Activated CD8-positive, alpha-beta memory T cell treated with anti-CD3 and anti-CD28 coated beads, Interleukin-2, amount 10 ng/mL, durations not matched to agents 7 days and 5 days (primary cell): ENCODE measurements around the gene IL22RA1. TPM values are rescaled to one million over a fixed set of nuclear protein-coding genes. Genes with fewer than 3 reads are reported as not detected.

Experiments used
- ATAC-seq: fragments of 150-1000 bp; cut with Tn5 transposase; one replicate; pipeline ENCODE4 v1.10.0; 2021; ENCODE audit warnings: moderate library complexity
- CTCF ChIA-PET: fragments of 350-600 bp; sonication (Branson Sonifier 250); formaldehyde crosslinking; loops from one replicate; lab custom pipeline; 2021; ENCODE audit warnings: antibody characterized with exemption; lab: Charles Lee
- DNase-seq: peaks from one replicate; pipeline ENCODE4 v3.0.0-alpha.2; 2020
- H3K27ac Mint-ChIP-seq: one replicate; pipeline ENCODE4 v1.8.0; 2021; ENCODE audit warnings: mild to moderate bottlenecking, mixed read lengths
- H3K27me3 Mint-ChIP-seq: one replicate; pipeline ENCODE4 v1.8.0; 2021; ENCODE audit warnings: mixed read lengths
- H3K36me3 Mint-ChIP-seq: one replicate; pipeline ENCODE4 v1.8.0; 2021; ENCODE audit warnings: mild to moderate bottlenecking, mixed read lengths
- H3K4me1 Mint-ChIP-seq: one replicate; pipeline ENCODE4 v1.8.0; 2021; ENCODE audit warnings: mixed read lengths
- H3K4me3 Mint-ChIP-seq: one replicate; pipeline ENCODE4 v1.8.0; 2021; ENCODE audit warnings: mild to moderate bottlenecking, moderate library complexity, mixed read lengths
- H3K9me3 Mint-ChIP-seq: one replicate; pipeline ENCODE4 v1.8.0; 2022; ENCODE audit warnings: low read depth, mixed read lengths
- total RNA-seq, 2 experiments: library from RNA; stranded (reverse); gene quantifications; one replicate each; pipeline ENCODE4 v1.2.3, GENCODE V29; 2021

Gene IL22RA1
- total RNA-seq, 2 experiments from 2014 or later = 0.15 TPM; not detected in 1

DNA sequence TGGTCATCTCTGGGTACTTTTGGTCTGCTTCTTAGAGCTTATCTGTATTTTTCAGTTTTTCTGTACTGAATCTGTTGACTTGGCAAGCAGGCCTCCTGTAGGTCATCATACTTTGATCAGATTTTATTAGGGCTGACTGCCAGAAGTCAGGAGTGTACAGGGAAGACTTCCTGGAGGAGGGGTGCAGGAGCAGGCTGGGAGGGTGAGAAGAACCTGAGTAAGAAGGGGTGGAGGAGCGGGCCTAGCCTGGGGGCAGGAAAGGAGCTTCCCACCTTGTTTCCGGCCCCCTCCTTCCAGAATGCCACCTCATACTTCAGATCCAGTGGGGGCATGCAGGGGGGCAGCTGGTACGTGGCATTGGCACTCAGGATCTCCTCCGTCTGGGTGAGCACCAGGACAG lies 18.3 kb upstream of the IL22RA1 start:
- peaks cover 10% of the 10 kb centered on the region for H3K36me3 Mint-ChIP-seq
- H3K27ac Mint-ChIP-seq = no peak overlapping the region
- CTCF ChIA-PET = interaction anchor here (1.1 to 1.8 kb wide), 2 partner anchors 11 to 39 kb away, joined by 5 to 7 read pairs; no protein-coding TSS in a partner anchor
- H3K27me3 Mint-ChIP-seq = no peaks in the 10 kb centered on the region
- DNase-seq (no peak), ATAC-seq (no peak)
- no peaks in the 10 kb centered on the region for H3K9me3 Mint-ChIP-seq
- no peaks in the 10 kb centered on the region for H3K4me1 Mint-ChIP-seq
- no peak overlapping the region for H3K4me3 Mint-ChIP-seq

DNA sequence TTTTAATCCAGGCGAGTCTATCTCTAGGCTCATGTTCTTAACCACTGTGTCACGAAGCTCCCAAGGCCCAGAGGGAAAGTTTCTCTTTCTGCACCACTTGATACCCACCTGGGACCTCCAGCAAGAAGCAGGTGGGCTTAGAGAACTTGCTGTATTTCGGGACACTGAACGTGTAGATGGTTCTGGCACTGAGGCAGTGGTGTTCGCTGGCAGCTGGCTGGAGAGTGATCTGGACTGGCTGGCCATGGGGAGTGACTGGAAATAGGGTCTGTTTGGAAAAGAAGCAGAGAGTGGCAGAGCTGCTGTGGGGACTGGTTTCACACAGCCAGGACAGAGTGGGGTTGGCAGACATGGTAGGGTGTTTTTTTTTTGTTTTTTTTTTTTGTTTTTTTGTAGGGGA lies 16.4 kb upstream of the IL22RA1 start:
- Mint-ChIP-seq H3K36me3 (no peaks in the 10 kb centered on the region), H3K4me1 (no peaks in the 10 kb centered on the region), H3K9me3 (no peaks in the 10 kb centered on the region), H3K27ac (no peak overlapping the region), H3K4me3 (no peak overlapping the region), H3K27me3 (no peaks in the 10 kb centered on the region)
- DNase-seq (no peak), ATAC-seq (no peak)
- CTCF ChIA-PET = interaction anchor here (0.7 to 1.7 kb wide), 2 partner anchors 9 to 232 kb away, joined by 4 to 9 read pairs; no protein-coding TSS in a partner anchor

DNA sequence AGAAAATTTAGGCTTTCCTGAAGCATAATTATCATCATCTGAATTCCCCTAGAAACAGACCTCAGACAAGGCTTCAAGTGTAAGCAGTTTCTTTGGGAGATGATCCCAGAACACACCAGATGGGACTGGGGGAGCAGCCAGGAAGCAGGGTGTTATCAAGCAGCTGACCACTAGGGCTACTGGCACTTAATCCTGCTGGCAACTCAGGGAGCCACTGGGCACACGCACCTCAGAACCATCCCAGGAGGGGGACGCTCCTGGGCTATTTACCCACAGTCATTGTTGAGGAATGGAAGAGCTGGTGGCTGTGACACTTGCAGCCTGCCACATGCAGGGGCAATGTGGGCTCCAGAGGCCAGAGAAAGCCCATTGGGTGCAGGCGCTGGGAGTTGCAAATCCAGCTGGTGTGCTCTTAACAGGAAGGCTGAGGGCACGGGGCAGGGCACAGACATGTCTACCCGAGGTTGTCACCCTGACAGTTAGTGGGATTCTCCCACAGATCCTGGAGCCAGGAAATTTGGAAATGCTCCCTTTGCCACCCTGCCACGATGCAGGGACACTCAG lies 15.1 kb upstream of the IL22RA1 start:
- no peak overlapping the region for H3K4me3 Mint-ChIP-seq
- H3K27ac Mint-ChIP-seq = no peak overlapping the region
- H3K27me3 Mint-ChIP-seq = no peaks in the 10 kb centered on the region
- CTCF ChIA-PET = interaction anchor here (0.6 to 0.9 kb wide), 2 partner anchors 26 to 44 kb away, joined by 3 to 4 read pairs; no protein-coding TSS in a partner anchor
- no peaks in the 10 kb centered on the region for H3K9me3 Mint-ChIP-seq
- no peak for ATAC-seq
- H3K36me3 Mint-ChIP-seq = no peaks in the 10 kb centered on the region
- DNase-seq = no peak
- no peaks in the 10 kb centered on the region for H3K4me1 Mint-ChIP-seq

DNA sequence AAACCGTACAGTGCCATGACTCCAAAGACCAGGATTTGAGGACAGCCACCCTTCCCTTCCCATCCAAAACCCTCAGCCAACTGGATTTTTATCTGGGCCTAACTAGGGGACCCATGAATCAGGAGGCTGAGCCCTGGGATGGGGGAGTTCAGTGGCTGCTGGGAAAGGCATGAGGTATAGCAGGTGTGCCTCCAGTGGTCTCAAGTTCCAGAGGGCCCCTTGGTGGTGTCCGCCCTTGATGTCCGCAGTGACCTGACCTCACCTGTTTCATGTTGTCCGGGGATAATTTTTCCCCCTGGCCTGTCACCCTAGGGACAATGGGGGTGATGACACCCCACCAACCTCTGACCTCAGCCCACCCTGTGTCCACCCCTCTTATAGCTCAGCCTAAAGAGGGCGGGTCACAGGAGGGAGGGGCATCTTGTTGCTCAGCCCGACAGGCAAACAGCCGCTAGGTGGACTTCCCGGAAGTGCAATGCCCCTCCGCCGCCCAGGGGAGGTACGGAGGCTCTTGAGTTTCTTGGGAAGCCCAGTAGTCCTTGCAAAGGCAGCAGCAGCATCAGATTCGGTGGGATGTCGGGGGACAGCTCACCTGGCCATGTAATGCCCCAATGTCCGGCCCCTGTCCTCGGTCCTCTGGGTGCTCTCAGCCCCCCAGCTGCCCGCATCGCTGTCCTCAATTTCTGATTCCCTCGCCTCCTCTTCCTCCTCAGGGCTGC lies 13.8 kb upstream of the IL22RA1 start:
- H3K4me3 Mint-ChIP-seq = no peak overlapping the region
- H3K4me1 Mint-ChIP-seq = peaks cover under 1% of the 10 kb centered on the region
- CTCF ChIA-PET = interaction anchor here (1.6 kb wide), 1 partner anchor 43 kb away, joined by 6 read pairs; no protein-coding TSS in a partner anchor
- ATAC-seq (no peak), DNase-seq (no peak)
- H3K9me3 Mint-ChIP-seq = no peaks in the 10 kb centered on the region
- H3K27ac Mint-ChIP-seq = no peak overlapping the region
- peaks cover 9% of the 10 kb centered on the region for H3K27me3 Mint-ChIP-seq
- H3K36me3 Mint-ChIP-seq = no peaks in the 10 kb centered on the region

DNA sequence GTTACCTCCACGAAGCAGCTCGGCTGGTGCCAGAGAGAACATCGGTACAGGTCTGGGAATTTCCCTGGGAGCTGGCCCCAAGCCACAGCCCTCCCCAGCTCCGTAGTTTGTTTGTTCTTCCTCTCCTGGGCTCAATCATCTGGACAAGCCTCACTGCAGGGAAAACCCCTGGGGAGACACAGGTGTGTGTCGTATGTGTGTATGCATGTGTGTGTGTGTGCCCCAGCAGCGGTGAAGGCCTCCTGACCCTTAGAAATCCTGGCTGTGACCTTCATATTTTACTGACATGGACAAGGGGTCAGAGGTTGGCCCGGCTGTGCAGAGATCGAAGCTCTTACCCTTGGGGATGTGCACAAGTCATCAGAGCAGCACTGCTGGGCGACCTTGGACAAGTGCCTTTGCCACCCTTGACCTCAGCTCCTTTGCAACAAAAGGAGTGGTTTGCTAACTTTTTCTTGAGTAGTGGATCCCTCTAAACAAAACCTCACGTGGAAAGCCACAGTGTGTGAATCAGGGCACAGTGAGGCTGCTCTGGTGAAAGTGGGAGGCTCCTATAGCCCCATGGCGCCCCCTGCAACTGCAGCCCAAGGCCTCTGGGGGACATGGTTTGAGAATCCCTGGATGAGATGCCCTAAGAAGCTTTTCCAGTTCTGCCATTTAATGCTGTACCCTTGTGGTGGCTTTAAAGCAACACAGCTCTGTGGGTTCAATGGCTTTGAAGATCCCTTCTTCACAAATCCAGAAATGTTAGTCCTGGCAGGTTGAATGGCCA lies 12.3 kb upstream of the IL22RA1 start:
- Mint-ChIP-seq H3K9me3 (no peaks in the 10 kb centered on the region), H3K27me3 (peaks cover 19% of the 10 kb centered on the region), H3K27ac (no peak overlapping the region), H3K4me1 (peaks cover 14% of the 10 kb centered on the region), H3K36me3 (no peaks in the 10 kb centered on the region), H3K4me3 (no peak overlapping the region)
- ATAC-seq = no peak
- no peak for DNase-seq
- CTCF ChIA-PET = interaction anchor here (1.0 to 9.0 kb wide), 9 partner anchors 10 to 432 kb away, joined by 3 to 130 read pairs (median 5); partner anchors contain the start of gene IFNLR1

DNA sequence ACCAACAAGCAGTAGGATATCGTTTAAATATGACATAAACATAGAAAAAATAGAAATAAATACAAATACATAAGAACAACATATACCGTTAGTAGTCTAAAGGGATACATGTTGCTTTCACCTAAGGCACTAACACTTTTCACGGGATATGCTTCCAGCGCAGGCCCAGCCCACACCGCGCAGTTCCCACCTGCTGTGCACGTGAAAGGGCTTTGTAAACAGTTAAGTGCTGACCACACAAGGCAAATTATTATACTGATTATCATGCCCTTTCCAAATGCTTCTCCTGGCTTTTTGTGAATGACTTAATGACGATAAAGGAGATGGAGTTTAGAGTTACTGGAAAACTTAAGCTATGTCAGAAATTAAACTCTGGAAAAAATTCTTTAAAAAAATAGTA lies 11.3 kb upstream of the IL22RA1 start:
- no peak for DNase-seq
- no peaks in the 10 kb centered on the region for H3K9me3 Mint-ChIP-seq
- H3K27ac Mint-ChIP-seq = no peak overlapping the region
- H3K4me3 Mint-ChIP-seq = no peak overlapping the region
- ATAC-seq = no peak
- peaks cover 21% of the 10 kb centered on the region for H3K27me3 Mint-ChIP-seq
- H3K36me3 Mint-ChIP-seq = no peaks in the 10 kb centered on the region
- peaks cover 20% of the 10 kb centered on the region for H3K4me1 Mint-ChIP-seq
- CTCF ChIA-PET = interaction anchor here (0.5 to 9.0 kb wide), 10 partner anchors 10 to 433 kb away, joined by 3 to 130 read pairs (median 5); partner anchors contain the start of gene IFNLR1

DNA sequence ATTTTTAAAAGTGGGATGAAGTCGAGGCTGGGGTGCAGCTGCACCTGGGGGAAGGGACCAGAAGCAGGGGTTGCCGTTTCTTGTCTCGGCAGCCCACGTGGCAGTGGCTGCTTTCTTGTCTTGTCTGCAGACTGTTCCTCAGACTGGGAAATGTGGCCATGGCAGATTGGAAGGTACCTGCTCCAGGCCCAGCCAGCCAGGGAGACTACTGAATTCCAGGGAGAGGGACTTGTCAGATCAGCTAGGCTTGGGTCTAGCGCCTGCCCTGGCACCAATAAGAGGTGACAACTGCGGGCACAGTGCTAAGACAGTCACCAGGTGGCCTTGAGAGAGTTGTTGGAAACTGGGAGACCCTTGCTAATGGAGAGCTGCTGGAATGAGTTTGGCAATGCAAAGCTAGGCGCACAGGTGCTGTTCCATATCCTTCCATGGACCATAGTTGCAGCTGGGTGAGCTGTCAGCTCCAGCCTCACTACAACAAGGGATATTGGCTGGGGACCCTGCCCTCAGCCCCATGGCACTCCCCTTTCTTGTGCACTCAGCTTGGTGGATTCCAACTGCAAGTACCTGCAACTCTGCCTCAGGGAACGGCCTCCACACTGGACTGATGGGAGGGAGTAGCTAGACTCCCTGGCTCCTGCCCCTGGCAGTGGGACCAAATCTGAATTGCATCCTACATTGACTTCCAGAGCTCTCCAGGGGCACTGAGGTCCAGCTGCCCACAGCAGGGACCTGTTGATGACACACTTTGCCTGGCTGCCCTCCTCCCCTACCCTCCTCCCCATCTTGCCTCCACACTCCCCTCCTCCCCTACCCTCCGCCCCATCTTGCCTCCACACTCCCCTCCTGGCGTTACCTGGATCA lies 9.9 kb upstream of the IL22RA1 start:
- Mint-ChIP-seq H3K4me3 (no peak overlapping the region), H3K36me3 (no peaks in the 10 kb centered on the region), H3K9me3 (no peaks in the 10 kb centered on the region), H3K4me1 (peaks cover 20% of the 10 kb centered on the region), H3K27ac (no peak overlapping the region), H3K27me3 (peaks cover 25% of the 10 kb centered on the region)
- CTCF ChIA-PET = interaction anchor here (1.3 to 9.0 kb wide), 6 partner anchors 9 to 434 kb away, joined by 4 to 130 read pairs (median 49); partner anchors contain the start of gene IFNLR1
- ATAC-seq (no peak), DNase-seq (no peak)

DNA sequence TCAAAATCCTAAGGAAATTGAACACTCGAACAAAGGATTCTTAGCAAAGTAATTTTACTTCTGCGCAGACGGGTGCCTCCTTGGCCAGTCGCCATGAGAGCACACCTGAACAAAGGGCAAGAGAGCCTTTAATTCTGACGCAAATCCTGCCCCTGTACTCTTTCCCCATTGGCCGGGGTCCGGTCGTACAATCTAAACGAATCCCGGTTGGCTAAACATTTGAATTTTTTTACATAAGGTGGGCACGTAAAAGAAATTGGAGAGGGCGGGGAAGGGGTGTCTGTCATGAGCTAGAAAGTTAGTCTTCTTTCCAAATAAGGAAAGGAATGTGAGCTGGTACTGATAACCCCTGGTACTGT lies 8.2 kb upstream of the IL22RA1 start:
- Mint-ChIP-seq H3K9me3 (no peaks in the 10 kb centered on the region), H3K4me1 (peaks cover 20% of the 10 kb centered on the region), H3K27ac (no peak overlapping the region), H3K36me3 (no peaks in the 10 kb centered on the region), H3K27me3 (peaks cover 38% of the 10 kb centered on the region), H3K4me3 (no peak overlapping the region)
- CTCF ChIA-PET = interaction anchor here (1.0 to 9.0 kb wide), 18 partner anchors 8 to 436 kb away, joined by 3 to 130 read pairs (median 6); partner anchors contain the start of gene IFNLR1
- ATAC-seq = no peak
- no peak for DNase-seq

DNA sequence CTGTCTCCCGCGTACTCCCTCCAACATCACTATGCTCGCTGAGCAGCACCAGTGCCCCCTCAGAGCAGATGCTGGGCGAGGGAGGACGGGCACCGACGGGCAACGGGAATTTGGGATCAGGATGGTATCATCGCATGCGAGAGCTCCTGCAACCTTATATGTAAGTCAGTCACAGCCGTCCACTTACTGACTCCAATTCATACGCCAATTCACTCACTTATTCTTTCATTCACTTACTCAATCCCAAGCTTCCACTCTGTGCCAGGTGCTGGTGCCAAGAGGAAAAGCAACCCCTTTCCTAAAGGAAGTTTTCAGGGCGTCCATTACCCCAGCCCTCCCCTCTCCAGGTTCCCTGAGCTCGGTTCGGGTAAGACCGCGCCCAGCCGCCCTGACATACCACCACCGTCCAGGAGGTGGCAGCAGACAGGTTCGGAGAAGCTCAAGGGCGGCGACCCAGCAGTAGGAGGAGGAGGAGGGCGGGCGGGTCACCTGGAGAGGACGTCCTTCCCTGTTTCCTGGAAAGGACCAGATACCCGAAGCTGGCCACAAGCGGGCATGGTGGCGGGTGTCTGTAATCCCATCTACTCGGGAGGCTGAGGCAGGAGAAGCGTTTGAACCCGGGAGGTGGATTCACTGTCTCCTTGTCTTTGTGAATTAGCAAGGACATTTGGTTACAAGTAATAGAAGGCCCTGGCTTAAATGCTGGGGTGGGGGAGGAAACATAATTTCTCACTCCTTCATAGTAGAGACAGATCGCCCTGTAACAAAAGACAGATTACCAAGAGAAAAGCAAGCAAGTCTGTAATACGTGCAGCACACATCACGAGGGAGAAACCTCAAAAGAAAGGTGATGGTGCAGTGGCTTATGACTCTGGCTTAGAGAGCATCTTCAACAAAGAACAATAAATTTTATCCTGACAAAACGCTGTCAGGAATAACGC lies 7.6 kb upstream of the IL22RA1 start:
- peak overlapping the region; percentile 54 for H3K4me3 Mint-ChIP-seq

DNA sequence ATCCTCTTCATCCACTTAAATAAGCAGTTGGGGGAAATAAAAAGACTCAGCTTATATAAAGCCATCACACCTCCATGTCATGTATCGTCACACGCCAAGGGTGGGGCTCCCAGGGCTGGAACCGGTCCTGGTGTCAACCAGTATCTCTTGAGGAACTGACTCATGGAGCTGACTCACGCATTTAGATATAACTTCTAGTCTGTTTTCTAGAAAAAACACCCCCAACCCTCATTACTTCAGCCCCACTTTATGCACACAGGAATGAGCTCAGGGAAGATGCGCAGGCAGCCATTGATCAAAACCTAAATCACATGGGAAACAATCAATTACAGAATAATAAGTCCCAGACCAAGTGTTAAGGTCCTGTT lies 6.9 kb upstream of the IL22RA1 start:
- peaks cover 41% of the 10 kb centered on the region for H3K27me3 Mint-ChIP-seq
- DNase-seq = peak; percentile 46
- ATAC-seq = no peak

More for the DNA sequence above, 7.6 kb upstream of the IL22RA1 start:
- H3K4me1 Mint-ChIP-seq = peaks cover 20% of the 10 kb centered on the region
- no peaks in the 10 kb centered on the region for H3K36me3 Mint-ChIP-seq
- no peaks in the 10 kb centered on the region for H3K9me3 Mint-ChIP-seq
- H3K27ac Mint-ChIP-seq = no peak overlapping the region
- ATAC-seq = peak; percentile 97
- CTCF ChIA-PET = interaction anchor here (0.6 to 9.0 kb wide), 51 partner anchors 9 to 998 kb away, joined by 3 to 130 read pairs (median 5); partner anchors contain the start of genes IFNLR1 and NIPAL3
- peak; percentile 93 for DNase-seq
- H3K27me3 Mint-ChIP-seq = peaks cover 40% of the 10 kb centered on the region

DNA sequence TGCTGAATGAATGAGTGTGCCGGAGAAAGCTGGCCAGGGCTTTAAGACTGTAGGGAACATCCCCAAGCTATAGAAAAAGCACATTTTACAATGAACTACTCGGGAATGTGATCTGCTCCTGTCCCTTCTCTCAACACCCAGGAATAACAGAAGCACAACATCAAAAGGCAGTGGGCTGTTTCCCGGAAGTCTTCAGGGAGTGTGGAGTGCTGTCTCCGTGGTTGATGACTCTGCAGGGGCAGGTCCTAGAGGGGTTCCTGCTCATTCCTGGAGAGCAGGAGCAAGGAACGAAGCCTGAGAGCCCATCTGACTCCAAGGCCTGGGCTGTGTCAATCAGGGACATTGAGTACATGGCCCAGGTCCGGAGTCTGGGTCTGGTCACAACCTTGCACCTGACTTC lies 4.9 kb upstream of the IL22RA1 start:
- no peak overlapping the region for H3K4me3 Mint-ChIP-seq
- no peak overlapping the region for H3K27ac Mint-ChIP-seq
- no peaks in the 10 kb centered on the region for H3K36me3 Mint-ChIP-seq
- H3K4me1 Mint-ChIP-seq = peaks cover 20% of the 10 kb centered on the region
- CTCF ChIA-PET = interaction anchor here (0.8 to 9.0 kb wide), 7 partner anchors 9 to 440 kb away, joined by 3 to 130 read pairs (median 3); partner anchors contain the start of gene IFNLR1
- no peak for ATAC-seq
- DNase-seq = no peak
- no peaks in the 10 kb centered on the region for H3K9me3 Mint-ChIP-seq
- H3K27me3 Mint-ChIP-seq = peaks cover 45% of the 10 kb centered on the region

More for the DNA sequence above, 6.9 kb upstream of the IL22RA1 start:
- Mint-ChIP-seq H3K27ac (no peak overlapping the region), H3K4me1 (peaks cover 20% of the 10 kb centered on the region), H3K36me3 (no peaks in the 10 kb centered on the region), H3K9me3 (no peaks in the 10 kb centered on the region), H3K4me3 (no peak overlapping the region)
- CTCF ChIA-PET = interaction anchor here (0.6 to 9.0 kb wide), 48 partner anchors 9 to 998 kb away, joined by 3 to 130 read pairs (median 5); partner anchors contain the start of genes IFNLR1 and NIPAL3
